Kasumi-1 (cell line): ENCODE measurements around the gene MITF.
A peak's percentile ranks its signal among the peaks of the same experiment; 100 is the strongest.
"Not testable (repeated sequence)": the region's sequence is repeated elsewhere in the genome, so short reads cannot be mapped to it uniquely, and the experiment has no call there.

Experiments
- DNase-seq, 2 experiments: peaks; one replicate each; lab custom pipeline; 2025; lab: John Stamatoyannopoulos, UW

The MITF gene

GRCh38 chr3:69787436-69788168, 48.3 kb downstream of the MITF start:
- DNase-seq: no peak

DNA sequence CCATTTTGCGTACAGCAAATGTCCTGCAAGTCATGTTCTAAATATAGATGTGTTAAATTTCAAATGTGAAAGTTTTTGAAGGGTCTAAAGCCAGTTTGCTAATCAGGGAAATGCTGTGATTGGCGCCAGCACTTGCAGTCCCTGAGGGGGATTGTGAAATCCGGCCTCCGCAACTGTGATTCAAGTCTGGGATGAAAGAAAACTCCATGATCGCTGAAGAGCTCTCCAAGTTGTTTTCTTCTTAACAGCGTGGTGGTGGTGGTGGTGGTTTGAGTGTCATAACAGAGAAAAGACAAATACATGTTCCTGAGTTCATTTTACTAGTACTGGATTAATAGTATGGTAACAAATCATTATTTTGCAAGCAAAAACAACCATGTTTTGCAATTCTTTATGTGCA, 51.8 kb downstream of the MITF start:
- DNase-seq: no peak

- DNase-seq: peak; percentile 3 to 55
These were observed 52.7 kb downstream of the MITF start for GRCh38 chr3:69791919-69792399.

GRCh38 chr3:69796126-69796525, 56.9 kb downstream of the MITF start:
- DNase-seq: not testable (repeated sequence)

GRCh38 chr3:69803681-69804270, 64.5 kb downstream of the MITF start:
- DNase-seq: no peak

GRCh38 chr3:69805491-69805890, 66.2 kb downstream of the MITF start:
- no peak for DNase-seq

GRCh38 chr3:69806735-69807438, 67.6 kb downstream of the MITF start:
- no peak for DNase-seq

- DNase-seq: no peak
These were observed 68.4 kb downstream of the MITF start for GRCh38 chr3:69807674-69808073.

- DNase-seq: no peak
These were observed 70.0 kb downstream of the MITF start for GRCh38 chr3:69809076-69809835.

DNA sequence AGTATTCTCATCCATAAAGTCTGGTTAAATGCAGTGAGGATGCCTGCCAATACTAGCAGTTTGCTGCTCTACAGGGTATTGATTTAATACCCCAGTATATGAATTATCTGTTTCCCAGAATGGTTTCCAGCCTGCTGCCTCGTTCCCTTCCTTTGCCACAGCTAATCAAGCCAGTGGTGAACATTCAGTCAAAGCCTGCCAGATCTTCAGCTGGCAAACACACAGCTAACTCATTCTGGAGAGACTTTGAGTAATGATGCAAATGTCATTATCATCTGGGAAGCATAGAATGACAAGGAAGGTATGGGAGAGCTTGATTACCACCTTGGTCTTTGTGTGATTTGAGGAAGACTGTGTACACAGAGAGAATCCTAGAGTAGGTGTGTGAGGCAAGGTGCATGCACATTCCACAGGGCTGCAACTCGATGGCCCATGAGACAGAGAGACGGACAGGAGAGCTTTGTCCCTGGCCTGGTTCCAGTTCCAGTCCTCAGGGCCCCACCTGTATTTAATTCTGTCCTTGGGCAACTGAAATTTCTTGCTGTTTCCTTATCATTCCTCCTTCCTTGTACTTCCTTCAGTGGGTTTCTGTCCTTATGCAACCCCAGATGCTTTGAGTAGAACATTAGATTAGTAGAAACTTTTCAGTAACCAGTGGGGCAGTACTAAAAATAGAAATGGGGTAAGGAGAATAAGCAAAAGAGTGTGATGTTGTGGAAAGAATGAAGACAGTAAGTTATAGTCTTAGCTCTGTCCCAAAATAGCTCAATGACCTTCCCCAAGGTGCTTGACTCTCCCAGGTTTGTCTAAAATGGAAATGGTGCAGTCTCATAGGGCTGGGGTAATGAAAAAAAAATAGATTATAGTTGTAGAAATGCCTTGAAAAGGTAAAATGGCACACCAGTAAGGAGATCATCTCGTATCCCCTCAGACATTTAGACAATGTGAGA, 72.5 kb downstream of the MITF start:
- no peak for DNase-seq

DNA sequence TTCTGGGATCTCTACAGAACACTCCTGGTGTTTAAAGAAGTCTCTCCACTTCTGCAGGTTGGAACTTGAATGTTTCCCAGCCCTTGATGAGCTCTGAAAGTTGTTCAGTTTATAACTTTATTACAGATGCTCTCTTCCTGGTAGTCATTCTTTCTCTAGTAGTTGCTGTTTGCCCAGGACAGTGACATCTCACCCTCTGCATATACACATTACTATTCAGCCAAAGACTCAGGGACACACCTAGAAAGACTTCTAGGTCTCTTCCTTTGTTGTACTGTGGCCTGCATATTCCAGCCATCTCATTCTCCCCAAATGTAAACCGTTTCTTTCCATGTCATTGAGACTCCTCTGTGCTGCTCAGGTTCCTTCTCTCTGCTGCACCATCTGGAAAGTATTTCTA, 76.7 kb downstream of the MITF start:
- no peak for DNase-seq

DNA sequence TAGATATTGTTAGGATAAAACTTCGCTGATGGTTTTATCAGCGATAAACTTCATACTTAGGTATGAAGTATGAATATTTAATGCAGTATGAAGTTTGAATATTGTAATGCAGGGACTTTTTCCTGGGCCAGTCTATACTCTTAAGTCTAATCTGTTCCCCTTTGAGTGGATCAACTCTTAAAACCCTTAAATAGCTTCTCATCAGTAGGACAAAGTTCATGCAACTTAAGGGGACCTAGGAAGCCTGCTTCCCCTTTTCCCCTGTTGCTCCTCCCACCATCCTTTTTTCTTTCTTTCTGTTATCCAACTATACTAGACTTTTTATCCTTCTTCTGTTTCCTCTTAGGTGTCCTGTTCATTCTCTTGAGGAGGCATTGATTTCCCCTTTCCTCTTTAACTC, 78.7 kb downstream of the MITF start:
- DNase-seq: peak in 1 of 2 experiments; percentile 5

DNA sequence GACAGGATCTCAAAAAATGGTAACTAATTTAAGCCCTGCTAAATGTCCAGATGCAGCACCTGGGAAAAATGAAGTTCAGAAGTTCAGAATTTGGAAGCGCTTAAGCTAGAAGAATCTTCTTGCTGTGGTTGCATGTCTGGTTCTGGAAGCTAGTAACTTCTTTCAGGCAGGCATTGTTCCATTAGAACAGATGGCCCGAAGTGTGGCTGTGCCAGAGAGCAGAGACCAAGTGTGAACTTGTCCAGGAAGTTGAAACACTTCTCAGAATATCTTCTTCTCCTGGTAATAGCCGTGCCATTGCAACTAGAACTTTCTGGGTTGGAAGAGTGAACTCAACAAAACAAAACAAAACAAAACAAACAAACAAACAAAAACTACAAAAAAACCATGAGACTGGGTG, 80.0 kb downstream of the MITF start:
- no peak for DNase-seq

- DNase-seq: no peak
These were observed 81.9 kb downstream of the MITF start for GRCh38 chr3:69821133-69821532.

DNA sequence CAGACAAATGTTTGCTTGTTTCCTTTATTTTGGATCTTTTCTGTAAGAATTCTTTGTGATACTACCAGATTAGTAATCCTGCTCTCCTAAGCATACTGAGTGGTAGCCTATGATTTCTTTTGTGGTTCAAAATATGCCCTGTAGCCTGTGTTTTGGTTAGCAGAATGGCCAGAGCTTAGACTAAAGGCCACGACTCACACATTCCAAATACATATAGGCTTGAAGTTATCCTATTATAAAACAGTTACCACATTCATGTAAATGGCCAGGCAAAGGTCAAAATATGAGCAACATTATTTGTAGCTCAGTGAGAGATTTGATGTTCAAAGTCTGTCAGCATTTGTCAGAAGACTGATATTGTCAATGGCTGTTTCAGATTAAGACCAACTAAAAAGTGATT, 84.5 kb downstream of the MITF start:
- DNase-seq: no peak

DNA sequence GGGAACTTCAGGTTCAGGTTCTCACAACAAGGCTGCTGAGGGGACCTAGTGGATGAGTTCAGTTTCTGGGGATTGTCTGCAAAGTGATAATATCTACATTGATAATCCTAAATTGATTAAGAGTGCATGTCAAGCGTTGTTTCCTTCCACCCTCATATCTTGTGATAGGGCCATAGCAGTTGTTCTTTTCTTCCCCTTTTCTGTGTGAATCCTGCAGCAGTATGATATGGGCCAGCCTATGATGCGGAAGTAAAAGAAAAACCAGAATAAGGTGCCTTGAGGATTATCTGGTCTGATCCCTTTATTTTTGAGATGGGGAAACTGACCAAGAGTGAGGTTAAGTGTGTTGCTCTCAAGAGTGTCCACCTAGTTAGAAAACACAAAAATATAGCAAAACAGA, 86.2 kb downstream of the MITF start:
- DNase-seq: no peak

- no peak for DNase-seq
These were observed 87.9 kb downstream of the MITF start for GRCh38 chr3:69827127-69827526.

GRCh38 chr3:69828817-69829216, 89.6 kb downstream of the MITF start:
- no peak for DNase-seq

DNA sequence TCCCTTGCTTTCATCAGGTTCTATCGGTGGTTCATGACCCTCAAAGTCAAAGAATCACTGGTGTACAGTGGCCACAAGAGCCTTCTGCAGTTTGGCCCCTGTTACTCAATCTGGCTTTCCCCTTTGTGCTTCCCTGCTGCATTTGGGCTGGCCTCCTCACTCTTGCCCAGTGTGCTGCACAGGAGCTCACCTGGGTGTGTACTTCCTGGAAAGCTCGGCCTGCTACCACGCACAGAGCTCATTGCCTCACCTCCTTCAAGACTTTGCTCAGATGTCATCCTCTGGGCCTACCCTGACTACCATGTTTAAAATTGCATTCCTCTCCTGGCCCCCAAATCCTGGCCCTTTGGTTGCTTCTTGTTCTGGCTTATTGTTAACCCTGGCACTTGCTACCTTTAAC, 90.9 kb downstream of the MITF start:
- no peak for DNase-seq

- no peak for DNase-seq
These were observed 92.5 kb downstream of the MITF start for GRCh38 chr3:69831737-69832136.

DNA sequence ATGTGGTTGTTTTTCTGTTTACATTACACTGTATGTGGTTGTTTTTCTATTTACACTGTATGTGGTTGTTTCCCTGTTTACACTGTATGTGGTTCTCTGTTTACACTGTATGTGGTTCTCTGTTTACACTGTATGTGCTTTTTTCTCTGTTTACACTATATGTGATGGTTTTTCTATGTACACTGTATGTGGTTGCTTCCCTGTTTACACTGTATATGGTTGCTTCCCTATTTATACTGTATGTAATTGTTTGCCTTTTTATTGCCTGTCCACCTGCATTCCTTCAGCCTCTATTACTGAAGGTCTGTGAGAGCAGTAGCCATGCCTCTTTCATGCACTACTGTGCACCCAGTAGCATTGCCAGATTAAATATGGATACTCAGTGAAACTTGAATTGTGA, 94.3 kb downstream of the MITF start:
- no peak for DNase-seq
